HG03066 (cell line): ENCODE measurements around the gene MIEF1.

Source experiments
- ATAC-seq: cut with Tn5 transposase; IDR thresholded peaks from one replicate; pipeline ENCODE4 v1.9.1; 2021; ENCODE audit warnings: low read depth; ENCODE audit not compliant: unreplicated experiment

Gene MIEF1

DNA sequence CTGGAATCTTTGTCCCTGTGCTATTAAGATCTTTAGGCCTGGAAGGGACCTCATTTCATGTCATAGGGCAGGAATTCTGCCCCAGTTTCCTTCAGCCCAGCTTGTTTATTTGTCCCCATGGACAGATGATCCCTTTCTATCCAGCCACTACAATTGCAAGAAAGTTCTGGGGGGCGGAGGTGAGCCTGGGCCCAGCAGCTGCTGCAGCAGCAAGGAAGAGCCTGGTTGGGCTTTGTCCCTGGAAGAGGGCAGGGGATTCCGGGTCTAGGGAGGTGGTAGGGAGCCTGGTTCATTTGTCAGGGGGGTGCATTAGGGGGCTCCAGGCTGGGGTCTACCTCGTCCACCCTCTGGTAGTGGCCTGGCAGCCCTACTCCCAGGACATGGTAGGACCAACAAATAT is 52.1 kb downstream of the MIEF1 start:
- ATAC-seq = no peak

- ATAC-seq = no peak
Observed at GRCh38 chr22:39556970-39557841, 55.1 kb downstream of the MIEF1 start.

- no peak for ATAC-seq
Observed at GRCh38 chr22:39558254-39558727, 56.2 kb downstream of the MIEF1 start.

- ATAC-seq = no peak
Observed at GRCh38 chr22:39558950-39559349, 56.9 kb downstream of the MIEF1 start.

DNA sequence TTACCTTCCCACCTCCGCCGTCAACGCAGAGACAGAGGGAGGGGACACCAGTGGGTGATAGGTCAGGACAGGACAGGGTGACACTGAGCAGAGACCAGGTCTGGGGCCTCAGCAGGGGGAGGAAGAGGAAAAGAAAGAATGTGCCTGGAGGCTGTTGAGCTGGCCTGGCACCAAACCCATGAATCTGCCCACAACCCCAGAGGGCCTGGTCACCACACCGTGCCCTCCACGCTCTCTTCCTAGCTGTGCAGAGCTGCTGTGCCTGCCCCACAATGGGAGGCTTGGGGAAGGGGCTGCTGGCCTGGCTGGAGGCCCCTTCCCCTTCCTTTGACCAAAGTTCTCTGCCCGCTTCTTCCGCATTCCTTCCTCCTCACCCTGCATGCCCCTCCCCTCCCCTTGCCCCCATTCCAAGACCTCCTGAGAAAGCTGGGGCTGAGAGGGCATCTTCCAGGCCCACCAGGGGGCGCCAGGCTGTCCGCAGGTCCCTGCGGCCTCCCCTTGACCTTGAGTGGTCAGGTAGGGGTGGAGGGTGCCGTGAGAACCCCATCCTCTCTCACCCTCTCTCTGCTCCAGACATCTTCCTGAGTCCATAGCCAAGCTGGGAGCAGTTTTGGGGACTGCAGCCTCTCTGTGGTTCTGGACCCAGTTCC is 57.5 kb downstream of the MIEF1 start:
- ATAC-seq = no peak

DNA sequence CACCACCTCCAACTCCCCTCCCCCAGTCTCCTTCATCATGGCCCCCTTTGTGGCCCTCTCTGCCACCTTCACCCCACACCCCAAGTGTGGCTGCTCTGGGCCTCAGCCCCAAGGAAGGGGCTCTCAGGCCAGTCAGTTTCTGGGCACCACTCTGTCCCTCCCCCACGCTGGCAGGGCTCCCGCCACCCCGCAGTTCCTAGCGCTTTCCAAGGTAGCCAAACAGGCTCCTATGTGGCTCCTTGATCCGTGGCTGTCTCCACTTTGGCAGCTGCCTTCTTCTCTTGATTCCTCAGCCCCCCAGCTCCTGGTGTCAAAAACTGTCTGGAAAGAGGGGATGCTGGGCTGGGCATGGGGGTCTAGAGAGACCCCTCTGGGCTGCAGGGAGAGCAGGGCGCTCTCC is 58.0 kb downstream of the MIEF1 start:
- no peak for ATAC-seq

DNA sequence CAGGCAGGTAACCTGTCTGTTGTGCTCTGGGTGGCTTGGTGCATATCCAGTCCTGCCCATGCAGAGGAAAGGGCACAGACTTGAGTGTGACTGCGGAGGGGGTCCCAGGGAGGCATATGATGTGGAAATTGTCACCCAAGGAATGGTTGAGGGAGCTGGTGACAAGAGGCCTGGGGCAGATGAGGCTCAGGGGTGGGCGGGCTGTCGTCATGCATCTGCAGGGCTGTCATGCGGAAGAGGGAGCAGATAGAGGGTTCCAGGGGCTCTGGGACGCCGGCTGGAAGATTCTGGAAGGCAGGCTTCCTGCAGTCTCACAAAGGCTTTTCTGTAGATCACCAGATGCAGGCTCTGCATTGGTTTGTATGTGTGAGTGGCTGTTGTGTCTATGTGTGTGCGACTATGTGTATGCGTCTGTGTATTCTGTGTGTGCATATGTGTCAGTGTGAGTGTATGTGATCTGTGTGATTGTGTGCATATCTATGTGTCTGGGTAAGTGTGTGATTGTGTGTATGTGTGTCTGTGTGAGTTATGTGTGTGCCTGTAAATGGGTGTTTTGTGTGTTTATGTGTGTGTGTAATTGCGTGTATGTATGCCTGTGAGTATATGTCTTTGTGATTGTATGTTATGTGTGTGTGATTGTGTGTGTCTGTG is 60.9 kb downstream of the MIEF1 start:
- ATAC-seq = no peak

DNA sequence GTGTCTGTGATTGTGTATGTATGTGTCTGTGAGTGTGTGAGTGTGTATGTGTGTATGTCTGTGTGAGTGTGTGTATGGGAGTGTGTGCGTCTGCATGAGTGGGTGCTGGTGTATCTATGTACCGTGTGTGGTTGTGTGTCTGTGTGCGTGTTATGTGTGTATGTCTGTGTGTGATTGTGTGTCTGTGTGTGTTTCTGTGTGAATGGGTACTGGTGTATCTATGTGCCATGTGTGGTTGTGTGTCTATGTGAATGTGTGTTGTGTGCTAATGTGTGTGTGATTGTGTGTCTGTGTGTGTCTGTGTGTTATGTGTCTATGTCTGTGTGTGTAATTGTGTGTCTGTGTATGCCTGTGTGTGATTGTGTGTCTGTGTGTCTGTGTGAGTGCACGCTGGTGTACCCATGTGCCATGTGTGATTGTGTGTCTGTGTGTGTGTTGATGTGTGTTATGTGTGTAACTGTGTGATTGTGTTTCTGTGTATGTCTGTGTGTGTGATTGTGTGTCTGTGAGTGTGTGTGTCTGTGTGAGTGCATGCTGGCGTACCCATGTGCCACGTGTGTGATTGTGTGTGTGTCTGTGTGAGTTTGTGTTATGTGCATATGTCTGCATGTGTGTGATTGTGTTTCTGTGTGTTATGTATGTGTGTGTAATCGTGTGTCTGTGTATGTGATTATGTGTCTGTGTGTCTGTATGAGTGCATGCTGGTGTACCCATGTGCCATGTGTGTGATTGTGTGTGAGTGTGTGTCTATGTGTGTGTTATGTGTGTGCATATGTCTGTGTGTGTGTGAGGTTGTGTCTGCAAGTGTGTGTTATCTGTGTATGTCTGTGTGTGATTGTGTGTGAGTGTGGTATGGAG is 61.7 kb downstream of the MIEF1 start:
- no peak for ATAC-seq

DNA sequence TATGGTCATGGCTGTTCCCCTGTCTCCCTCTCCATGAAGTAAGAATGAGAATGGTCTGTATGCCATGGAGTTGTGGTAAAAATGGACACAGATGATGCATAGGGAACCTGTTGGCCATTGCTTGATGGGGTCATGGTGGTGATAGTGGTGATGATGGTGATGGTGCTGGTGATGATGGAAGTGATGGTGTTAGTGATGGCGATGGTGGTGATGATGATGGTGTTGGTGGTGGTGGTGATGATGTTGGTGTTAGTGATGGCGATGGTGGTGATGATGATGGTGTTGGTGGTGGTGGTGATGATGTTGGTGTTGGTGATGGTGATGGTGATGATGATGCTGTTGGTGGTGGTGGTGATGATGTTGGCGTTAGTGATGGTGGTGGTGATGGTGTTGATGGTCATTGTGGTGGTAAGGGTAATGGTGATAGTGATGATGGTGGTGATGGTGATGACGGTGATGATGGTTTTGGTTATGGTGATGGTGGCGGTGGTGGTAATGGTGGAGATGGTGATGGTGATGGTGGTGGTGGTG is 63.4 kb downstream of the MIEF1 start:
- no peak for ATAC-seq

DNA sequence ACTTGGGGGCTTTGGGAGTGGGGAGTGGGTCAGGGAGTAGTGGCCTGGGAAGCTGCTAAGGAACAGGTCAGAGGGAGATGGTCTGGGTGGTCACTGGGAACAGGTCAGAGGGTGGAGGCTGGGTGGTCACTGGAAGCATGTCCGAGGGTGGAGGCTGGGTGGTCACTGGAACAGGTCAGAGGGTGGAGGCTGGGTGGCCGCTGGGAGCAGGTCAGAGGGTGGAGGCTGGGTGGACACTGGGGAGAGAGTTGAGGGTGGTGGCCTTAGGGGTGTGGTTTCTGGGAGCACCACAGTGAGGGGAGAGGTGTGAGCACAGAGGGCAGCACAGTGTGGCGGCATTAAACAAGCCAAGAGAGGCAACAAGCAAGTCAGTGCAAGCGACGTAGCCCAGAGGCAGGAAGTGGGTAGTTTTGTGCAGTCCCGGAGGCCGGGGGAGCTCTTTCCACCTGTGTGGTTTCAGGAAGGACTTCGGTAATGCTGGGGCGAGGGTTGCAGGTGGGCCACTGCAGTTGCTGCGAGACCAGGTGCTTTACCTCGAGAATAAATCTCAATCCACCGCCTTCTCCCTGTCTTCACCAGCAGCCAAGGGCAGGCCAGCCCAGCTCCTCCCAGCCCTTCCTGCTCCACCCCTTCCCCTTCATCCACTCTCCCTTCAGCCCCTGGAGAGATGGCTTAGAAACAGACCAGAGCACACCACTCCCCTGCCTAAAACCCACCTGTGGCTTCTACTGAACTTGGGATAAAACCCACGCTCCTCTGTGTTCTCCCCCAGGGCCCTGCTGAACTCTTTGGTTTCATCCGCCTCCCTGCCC is 65.3 kb downstream of the MIEF1 start:
- ATAC-seq = no peak
